Smooth muscle cell of the brain vasculature (primary cell): ENCODE results near the gene LINS1.
"Not testable (repeated sequence)": the region's sequence is repeated elsewhere in the genome, so short reads cannot be mapped to it uniquely, and the experiment has no call there.

Experiments
- DNase-seq: peaks from one replicate; pipeline ENCODE4 v3.0.0-alpha.2; 2012; ENCODE audit warnings: low read depth, low spot score

Gene LINS1

GRCh38 chr15:100601617-100602063 lies 344 bp downstream of the LINS1 start:
- no peak for DNase-seq

DNA sequence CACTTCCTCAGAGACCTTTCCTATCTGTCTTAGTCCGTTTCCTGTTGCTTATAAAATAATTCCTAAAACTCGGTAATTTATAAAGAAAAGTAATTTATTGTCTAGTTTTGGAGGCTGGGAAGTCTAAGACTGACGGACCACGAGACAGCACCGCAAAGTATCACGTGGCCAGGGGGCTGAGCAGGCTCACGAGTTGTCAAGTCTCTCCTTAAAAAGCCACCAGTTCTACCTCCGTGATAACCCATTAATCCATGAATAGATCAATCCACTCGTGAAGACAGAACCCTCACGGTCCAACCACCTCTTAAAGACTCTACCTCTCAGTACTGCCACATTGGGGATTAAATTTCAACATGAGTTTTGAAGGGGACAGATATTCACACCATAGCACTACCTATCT lies 821 bp downstream of the LINS1 start:
- no peak for DNase-seq

- no peak for DNase-seq
Measured at GRCh38 chr15:100598655-100599054, 3.3 kb downstream of the LINS1 start.

DNA sequence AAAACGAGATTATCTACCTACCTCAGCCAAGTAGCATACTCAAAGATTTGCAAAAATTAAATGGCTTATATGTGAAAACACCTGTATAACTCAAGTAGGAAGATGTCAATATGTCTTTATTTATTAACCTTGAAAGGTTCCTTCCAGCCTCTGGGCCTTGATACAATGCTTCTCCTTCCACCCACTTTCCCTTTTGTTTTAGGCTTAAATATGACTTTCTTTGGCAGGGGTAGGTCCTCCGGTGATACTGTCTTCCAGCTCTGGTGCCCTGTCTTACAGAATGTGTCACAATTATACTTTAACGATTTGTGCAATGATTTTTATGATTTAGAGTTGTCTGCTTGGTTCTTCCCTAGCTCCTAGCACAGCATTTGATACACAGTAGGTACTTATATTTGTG lies 4.1 kb downstream of the LINS1 start:
- no peak for DNase-seq

DNA sequence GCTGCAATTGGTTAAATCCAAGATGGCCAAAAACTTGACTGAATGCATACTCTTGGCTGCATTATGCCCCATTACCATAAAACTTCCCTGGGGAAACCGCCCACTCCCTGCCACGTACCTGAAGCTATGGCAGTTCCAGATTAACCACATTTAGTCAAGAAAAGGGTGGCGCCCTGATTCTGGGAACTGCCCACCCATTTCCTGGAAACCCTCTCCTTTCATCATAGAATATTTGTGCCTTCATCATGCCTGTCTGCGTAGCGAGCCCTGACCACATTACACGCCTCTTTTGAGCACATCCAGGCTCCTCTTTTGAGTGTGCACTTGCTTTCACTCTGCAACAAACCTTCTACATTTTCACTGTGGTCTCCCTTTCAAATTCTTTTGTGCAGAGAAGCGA lies 5.2 kb downstream of the LINS1 start:
- no peak for DNase-seq

- DNase-seq = no peak
Measured at GRCh38 chr15:100595964-100596363, 6.0 kb downstream of the LINS1 start.

- no peak for DNase-seq
Measured at GRCh38 chr15:100593431-100593830, 8.6 kb downstream of the LINS1 start.

DNA sequence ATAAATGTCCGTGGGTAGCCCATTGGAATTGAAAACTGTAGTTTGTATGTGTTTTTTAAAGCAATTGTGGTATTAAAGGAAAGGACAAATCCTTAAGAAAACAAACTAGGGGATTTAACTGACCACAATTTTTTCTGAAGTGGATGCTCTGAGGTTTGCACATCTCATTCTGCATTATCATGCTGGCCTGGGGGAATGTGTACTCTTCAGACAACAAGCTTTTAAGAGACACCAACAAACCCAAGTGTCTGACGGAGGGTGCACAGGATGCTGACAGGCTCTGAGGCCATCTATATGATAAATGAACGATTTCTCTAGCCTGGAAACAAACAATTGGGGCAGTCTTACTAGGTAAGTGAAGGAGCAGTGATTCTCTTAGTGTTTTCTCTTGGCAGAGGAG lies 9.1 kb downstream of the LINS1 start:
- DNase-seq = peak; percentile 28

GRCh38 chr15:100591835-100592234 lies 10.1 kb downstream of the LINS1 start:
- no peak for DNase-seq

GRCh38 chr15:100591163-100591562 lies 10.8 kb downstream of the LINS1 start:
- DNase-seq = not testable (repeated sequence)

GRCh38 chr15:100588638-100589242 lies 13.2 kb downstream of the LINS1 start:
- DNase-seq = no peak

GRCh38 chr15:100580414-100580813 lies 21.6 kb downstream of the LINS1 start:
- DNase-seq = no peak

GRCh38 chr15:100573526-100573925 lies 28.5 kb downstream of the LINS1 start:
- no peak for DNase-seq

DNA sequence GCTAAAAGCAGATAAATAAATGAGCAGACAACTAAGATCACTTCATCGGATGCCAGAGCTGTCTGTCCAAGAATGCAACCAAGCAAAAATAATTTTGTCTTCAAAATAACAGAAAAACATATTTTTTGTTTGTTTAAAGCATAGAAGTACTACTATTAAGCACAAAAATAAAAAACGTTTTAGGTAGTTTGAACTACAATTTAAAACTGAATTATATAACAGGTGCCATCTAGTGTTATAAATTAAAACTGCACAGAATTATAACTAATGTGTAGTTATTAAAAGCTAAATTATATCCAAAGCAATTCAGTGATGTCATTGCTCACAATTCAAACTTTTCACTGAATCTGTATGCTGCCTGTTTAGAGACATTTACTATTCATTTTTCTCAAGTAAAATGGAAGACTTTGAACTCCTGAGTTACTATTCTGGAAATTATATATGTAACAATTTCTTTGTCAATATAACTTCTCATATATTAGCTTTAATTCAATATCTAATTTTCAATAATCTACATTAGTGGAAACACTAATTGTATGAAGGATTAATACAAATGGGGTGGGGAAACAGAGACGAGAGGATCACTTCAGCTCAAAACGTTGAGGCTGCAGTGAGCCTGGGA lies 29.5 kb downstream of the LINS1 start:
- no peak for DNase-seq

DNA sequence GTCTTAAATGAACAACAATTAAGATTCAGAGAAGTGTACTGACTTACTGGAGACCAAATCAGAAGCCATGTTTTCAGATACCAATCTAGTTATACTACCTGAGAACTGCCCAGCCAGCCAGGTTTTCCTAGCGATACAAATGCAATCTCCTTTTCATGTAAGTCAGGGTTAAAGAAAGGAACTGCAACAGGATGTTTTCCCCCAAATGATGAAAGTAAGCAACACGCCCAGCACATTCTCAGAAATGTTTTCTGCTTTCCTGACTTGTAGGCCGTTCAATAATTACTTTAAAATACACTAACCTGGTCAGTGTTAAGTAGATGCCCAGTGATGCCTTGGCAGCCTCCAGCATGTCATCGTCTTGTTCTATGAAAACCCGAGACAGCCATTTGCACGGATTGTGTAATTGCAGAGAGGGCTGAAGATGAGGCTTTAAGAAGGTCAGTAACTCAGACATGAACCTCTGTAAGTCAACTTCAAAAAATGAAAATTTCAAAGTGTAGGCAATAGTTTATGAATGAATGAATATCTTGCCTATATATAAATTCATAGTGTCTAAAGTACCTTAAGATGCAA lies 30.3 kb downstream of the LINS1 start:
- no peak for DNase-seq

GRCh38 chr15:100570735-100571313 lies 31.2 kb downstream of the LINS1 start:
- no peak for DNase-seq

- DNase-seq = no peak
Measured at GRCh38 chr15:100570275-100570674, 31.7 kb downstream of the LINS1 start.

- DNase-seq = no peak
Measured at GRCh38 chr15:100569391-100569790, 32.6 kb downstream of the LINS1 start.

- no peak for DNase-seq
Measured at GRCh38 chr15:100566850-100567628, 34.9 kb downstream of the LINS1 start.

- no peak for DNase-seq
Measured at GRCh38 chr15:100565591-100565990, 36.4 kb downstream of the LINS1 start.

GRCh38 chr15:100560323-100560722 lies 41.7 kb downstream of the LINS1 start:
- no peak for DNase-seq

- no peak for DNase-seq
Measured at GRCh38 chr15:100559330-100559729, 42.7 kb downstream of the LINS1 start.
